HG02798 (cell line): ENCODE data around the gene RTBDN.
"Not testable (repeated sequence)": the region's sequence is repeated elsewhere in the genome, so short reads cannot be mapped to it uniquely, and the experiment has no call there.

ENCODE experiments used
- ATAC-seq: cut with Tn5 transposase; IDR thresholded peaks from one replicate; pipeline ENCODE4 v1.9.1; 2021; ENCODE audit warnings: mild to moderate bottlenecking; ENCODE audit not compliant: unreplicated experiment, poor library complexity

The RTBDN gene

DNA sequence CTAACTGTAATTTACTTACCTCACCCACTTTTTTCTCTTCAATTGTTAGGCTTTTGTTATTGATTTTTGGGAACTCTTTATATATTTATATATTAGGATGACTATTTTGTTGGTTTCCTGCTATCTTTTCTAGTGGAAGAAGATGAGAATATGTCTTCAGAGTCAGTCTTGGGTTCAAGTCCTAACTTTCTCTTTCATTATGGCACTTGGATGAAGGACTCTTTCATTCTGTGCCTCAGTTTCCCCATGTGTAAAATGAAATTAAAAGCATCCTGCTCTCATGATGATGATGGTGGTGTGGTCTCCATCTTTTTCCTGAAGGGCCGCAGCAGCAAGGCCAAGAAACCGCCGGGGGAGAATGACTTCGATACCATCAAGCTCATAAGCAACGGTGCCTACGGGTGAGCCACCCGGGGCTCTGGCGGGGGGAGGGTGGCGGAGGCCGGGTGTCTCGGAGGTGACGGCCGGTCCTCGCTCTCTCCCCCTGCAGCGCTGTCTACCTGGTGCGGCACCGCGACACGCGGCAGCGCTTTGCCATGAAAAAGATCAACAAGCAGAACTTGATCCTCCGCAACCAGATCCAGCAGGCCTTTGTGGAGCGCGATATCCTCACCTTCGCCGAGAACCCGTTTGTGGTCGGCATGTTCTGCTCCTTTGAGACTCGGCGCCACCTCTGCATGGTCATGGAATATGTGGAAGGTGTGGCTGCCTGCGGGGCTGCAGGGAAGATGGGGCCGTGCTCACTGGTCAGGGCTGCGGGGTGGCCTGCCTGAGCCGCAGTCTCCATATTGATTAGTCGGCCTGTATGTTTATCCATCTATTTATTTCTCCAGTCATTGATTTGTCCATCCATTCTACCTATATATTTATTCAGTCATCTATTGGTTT, 23.9 kb upstream of the RTBDN start:
- ATAC-seq, result no peak

DNA sequence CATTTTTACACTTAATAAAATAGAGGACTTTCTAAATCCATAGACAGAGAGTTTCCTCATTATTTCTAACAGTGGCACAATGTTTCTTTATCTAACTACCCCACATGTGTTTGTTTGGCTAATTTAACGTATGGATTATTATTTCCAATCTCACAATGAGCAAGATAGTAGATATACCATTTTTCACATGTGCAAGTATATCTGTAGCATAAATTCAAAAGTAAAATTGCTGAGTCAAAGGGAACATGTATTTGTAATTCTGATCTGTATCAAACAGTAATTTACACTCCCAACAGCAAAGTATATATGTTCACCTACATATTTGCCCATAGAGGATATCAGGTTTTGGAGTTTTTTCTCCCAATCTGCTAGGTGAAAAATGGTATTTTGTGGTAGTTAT, 22.3 kb upstream of the RTBDN start:
- no peak for ATAC-seq

DNA sequence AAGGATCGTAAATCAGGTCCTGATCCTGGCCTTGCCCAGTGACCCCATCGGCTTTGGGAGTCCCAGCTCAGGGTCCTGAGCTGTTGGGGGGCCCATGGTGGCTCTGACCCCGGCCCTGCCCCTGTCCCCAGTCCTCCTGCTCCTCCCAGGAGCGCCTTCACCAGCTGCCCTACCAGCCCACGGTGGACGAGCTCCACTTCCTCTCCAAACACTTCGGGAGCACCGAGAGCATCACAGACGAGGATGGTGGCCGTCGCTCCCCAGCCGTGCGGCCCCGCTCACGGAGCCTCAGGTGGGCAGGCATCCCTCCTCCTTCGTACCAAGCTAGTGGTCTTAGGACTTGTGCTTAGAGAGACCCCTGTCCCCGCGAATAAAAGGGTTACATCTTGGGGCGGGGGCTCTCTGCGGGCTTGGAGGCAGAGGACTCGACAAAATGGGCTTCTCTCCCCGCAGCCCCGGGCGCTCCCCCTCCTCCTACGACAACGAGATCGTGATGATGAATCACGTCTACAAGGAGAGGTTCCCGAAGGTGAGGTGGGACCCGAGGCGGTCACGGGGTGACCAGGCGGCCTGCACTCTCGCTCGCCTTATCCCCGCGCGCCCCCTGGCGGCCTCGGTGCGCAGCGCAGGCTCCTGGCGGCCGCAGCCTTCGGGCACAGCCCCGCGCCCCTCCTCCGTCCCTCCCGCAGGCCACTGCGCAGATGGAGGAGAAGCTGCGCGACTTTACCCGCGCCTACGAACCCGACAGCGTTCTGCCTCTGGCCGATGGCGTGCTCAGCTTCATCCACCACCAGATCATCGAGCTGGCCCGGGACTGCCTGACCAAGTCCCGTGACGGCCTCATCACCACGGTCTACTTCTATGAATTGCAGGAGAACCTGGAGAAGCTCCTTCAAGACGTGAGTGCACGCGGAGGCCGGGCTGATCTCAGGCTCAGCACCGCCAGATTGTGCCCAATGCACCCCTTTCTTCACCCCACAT, 13.1 kb upstream of the RTBDN start:
- peak; percentile 74 for ATAC-seq

DNA sequence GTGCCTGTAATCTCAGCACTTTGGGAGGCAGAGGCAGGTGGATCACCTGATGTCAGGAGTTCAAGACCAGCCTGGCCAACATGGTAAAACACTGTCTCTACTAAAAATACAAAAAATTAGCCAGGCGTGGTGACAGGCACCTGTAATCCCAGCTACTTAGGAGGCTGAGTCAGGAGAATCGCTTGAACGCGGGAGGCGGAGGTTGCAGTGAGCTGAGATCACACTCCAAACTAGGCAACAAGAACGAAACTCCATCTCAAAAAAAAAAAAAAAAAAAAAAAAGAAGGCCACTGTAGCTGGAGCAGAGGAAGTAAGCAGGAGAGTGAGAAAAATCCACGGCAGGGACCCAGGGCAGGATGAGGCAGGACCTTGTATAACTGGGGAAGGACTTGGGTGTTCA, 12.2 kb upstream of the RTBDN start:
- ATAC-seq, result not testable (repeated sequence)

DNA sequence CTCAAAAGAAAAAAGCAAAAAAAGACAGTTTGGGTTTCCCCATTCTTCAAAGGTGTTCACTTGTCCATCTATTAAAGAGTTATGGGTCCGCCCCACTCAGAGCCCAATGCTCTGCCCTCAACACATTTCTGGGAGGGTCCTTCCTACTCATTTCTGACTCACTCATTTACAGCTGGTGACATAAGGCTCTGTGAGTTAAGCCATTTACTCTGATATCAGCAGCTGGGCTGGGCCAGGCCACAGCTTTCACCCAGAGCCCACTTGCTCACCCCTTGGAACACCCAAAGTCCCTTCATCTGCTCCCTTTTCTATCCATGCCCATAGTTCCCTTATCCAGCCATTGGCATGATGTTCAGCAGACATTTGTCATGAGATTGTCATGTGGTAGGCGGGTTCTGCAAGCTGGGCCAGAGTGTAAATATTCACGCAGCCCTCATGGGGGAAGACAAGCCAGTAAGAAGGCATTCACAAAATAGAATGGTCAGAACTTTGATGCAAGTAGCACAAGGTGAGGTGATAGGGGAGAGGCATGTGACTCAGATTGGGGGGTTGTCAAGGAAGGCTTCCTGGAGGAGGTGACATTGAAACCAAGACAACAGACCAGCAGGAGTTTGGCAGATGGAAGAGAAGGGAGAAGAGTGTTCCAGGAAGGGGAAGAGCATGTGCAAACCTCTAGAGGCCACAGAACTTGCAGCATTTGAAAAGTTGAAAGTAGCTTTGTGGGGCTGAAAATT, 9.8 kb upstream of the RTBDN start:
- ATAC-seq, result no peak

DNA sequence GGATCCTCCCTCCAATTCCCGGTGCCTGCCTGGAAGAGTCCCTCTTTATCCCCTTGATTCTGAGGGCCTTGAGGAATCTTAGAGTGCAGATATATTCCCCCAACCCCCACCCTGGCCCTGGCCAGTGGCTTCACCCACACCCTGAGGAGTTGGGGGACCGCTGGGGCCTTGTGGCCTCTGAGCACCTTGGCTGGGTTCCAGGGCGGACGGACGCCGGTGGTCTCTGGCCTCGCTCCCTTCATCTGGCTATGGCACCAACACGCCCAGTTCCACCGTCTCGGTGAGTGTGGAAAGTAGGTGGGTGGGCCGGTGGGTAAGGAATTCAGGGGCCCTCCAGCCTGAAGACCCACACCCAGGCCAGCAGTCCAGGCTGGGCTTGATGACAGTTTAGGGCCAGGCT, 8.9 kb upstream of the RTBDN start:
- ATAC-seq, result no peak

DNA sequence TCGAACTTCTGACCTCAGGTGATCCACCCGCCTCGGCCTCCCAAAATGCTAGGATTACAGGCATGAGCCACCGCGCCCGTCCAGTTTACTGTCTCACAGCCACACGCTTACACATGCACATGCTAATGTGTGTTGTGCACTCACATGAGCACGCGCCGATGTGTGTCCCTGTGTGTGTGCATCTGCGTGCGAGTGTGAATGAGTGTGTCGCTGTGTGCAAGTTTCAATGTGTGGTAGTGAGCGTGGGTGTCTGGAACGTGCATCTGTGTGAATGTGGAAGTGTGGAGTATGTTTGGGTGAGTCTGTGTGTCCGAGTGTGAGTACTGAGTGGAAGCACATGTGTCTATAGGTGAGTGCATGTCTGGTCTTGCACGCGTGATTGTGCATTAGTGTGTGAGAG, 8.1 kb upstream of the RTBDN start:
- ATAC-seq, result no peak

DNA sequence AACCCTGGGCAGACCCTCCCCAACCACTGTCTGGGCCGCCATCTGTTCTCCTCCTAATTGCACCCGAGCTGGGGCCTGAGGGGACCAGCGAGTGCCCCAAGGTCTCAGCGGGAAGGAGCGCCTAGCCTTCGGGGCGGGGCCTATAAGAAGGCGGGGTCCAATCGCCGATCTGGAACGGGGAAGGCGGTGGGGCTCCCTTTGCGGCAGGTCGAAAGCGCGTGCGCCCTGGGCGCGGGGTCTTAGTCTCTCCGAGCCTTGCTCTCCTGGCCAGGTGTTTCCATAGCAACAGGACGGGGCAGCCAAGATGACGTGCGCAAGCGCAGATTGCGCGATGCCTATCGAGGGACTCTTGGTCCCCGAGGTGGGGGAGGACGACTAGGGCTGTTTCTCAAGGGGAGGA, 6.7 kb upstream of the RTBDN start:
- no peak for ATAC-seq

DNA sequence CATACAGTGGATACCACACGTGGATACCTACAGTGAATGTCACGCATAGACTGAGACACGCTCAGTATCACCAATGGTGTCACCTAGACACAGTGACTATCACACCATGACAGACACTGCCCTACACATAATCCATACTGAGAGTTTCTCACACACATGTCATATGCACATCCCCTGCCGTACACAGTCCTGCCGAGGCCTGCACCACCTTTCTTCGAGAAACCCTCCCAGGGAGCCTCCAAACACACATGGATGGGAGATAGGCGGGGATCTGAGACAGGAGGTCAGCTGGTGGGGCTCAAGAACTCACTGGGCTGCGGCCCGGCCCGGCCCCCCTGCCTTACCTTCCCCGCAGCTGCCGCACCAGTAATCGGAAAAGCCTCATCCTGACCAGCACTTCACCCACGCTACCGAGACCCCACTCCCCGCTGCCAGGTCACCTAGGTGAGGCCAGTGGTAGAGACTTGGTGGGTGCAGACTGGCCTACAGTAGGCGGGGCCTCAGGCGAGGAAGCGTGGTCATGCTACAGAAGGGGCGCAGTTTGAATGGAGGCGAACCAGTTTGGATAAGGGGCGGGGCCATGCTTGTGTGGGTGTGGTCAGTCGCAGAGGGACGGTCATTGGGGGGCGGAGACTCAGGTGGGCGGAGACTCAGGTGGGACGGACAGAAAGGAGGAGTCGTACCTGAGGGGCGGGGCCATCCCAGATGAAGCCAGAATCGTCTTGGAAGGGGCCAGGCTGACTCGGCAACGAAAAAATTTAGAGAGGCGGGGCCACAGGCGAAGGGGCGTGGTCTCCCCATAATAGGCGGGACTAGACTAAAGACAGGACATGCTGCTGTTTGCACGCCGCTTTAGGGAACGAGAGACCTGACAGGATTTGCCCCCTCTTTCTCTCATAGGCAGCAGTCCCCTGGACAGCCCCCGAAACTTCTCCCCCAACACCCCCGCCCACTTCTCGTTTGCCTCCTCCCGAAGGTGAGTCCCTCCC, 6.0 kb upstream of the RTBDN start:
- ATAC-seq, result no peak

DNA sequence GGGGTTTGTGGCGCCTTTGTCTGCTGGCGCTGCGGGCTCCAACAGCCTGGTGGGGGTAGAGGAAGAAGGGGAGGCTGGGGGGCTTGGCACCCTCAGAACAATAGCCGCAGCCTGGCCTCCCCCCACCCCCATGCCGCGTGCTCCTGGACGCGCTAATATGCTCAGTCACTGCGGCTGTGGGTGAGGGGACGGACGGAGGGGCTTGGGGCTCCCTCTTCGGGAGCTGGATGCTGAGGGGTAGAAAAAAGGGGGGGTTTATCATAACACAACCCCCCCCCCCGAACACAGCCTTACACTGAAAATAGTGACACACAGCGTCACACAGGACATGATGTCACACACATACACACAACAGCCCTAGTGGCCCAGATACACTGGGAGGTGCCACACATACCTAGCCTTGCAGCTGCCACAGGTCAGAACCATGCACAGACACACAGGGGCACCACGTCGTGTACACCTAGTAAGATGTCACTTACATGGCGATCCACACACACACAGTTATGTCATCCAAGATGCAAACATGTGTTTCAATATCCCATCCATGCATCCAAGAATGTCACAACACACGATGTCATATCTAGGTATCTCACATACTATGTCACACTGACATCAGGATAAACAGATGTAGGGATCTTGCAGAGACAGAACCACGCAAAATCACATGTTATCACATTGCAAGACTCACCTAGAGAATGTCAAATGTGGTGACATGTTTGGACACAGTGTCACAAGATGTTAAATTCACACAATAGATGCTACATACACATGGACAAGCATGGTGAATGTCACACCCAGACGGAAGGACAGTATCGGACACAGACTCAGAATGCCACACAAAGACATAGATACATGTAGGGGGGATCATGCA, 4.7 kb upstream of the RTBDN start:
- ATAC-seq, result no peak

DNA sequence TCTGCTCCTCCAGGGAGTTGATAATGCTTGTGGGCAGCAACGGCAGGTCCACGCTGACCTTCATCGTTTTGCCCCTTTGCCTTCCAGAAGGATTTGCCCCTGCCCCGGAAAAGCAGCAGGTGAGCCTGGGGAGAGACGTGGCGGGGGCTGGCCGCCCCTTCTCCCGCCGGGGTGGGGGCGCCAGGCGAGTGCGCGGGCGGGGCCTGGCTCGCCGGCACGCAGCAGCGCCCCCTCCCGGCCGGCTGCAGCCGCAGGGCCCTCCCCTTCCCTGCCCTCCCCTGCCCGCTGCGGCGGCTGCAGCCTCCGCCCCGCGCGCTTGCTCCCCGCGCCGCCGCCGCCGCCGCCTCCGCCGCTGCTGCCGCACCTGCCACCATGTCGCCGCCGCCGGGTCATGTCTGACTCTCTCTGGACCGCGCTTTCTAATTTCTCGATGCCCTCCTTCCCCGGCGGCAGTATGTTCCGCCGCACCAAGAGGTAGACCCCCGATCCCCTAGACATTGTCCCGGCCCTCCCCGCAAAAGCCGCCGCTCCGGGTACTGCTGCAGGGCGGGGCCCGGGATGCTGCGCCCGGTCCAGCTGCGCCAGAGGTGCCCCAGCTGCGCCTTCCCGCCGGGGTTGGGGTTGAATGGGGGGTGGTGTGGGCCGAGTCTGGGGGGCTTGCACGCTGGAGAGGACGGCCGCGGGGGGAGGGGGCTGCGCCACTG, 4.0 kb upstream of the RTBDN start, which contains the start of gene MAST1:
MAST1 (plus strand) TSS at position 334 of the 704 bp plus-strand sequence; CDS start at position 392, 58 bp downstream.
- no peak for ATAC-seq

DNA sequence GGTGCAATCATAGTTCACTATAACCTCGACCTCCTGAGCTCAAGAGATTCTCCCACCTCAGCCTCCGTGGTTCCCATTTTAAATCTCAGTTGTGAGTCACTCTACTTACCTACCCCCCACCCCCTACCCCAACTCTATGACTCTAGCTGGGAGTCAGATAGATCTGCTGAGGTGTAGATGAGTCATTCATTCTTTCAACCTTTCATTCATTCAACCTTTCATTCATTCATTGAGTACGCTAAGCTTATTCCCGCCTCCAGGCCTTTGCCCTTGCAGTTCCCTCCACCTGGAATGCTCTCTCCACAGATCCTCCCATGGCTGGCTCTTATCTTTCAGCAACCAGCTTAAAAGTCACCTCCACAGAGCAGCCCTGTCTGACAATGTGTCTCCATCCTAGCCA, 2.8 kb upstream of the RTBDN start:
- no peak for ATAC-seq

DNA sequence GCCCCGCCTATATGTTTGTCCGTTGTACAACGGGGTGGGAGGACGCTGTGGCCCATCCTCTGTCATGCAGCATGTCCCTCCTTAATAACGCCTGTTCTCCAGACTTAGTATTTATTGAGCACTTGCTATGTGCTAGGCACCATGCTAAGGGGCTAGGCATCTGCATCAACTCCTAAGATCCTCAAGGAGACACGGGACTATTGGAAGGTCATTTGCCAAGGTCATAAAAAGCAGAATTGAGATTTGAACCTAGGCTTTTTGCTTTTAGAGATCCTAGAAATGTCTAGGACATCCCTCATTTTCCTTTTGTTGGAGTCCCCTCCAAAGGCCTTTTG, 2.1 kb upstream of the RTBDN start:
- no peak for ATAC-seq

DNA sequence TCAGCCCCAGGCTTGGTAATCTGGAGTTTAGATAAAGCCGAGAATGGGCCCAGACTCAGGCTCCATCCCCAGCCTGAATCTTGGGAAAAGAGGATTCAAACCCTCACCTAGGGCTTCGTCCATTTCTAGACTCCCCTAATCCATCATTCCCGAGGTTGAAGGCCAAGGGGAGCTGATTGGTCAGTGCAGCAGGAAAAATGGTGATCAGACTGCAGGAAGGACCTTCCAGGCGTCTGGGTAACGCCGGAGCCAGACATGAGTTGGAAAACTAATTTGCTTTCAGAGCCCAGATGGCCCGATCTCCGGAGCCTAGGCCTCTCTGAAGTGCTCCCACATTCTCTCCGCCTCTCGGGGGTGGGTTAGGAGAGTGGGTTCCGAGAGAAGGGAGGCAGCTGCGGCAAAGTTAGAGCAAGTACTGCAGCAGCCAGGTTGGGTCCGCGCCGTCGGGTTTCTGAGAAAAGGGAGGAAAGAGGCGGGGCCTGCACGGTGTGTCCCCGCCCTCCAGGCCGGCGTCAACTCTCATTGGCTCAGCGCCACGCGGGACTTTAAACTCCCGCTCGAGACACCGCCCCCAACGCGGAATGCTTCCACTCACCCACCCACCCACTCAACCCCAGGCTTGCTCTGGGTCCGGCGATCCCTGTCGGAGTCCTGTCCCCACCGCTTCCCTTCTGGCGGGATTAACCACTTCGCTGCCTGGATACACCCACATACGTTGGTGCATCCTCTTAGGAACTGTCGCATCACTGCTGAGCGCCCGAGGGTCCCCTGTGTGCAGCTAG, 788 bp upstream of the RTBDN start:
- ATAC-seq, result no peak

DNA sequence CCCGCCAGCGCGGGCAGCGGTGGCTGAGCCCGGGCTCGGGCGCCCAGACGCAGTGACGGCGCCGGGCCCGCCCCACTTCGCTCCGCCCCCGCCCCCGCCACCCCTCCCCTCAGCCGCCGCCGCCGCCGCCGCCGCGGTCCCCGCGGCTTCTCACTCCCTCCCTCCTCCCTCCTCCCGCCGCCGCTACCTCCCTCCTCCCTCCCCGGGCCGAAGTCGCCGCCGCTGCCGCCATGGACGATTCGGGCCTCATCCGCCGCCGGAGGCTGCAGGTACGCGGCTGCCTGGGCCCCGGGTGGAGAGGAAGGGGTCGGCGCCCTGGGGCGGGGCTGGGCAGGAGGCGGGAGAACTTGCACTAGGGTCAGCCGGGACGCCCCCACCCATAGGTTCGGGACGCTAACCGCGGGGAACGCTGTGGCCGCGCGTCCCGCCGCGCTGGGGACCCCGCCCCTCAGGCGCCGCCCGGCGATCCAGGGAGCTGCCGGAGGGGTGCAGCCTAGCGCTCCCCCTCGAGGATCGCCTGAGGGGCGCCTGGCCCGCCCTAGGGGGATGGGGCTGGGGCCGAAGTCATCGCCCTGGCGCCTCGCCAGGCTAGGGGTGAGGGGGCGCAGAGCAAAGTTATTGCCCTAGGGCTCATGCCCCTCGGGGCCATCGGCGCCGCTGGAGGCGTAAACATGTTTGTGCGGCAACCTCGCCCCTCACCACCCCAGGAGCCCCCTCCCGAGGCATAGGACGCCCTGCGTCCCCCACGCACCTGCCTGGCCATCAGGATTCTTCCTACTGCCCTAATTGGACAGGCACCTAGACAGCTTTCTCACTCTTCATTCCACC, 427 bp downstream of the RTBDN start:
- no peak for ATAC-seq

DNA sequence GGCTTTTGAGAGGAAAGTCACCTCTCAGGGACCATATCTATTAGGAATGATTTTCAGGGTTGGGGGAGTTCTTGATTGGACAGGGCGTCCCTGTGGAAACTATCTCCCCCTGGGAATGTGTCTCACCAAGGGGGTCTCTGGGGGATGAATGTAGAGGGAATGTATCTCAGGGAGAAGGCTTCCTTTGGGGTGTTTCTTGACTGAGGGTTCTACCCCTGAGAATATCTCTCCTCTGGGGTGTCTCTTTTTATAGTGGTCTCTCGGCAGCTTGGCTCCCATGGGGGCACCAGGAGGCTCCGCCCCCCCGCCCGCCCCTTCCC, 1.0 kb downstream of the RTBDN start:
- ATAC-seq, result no peak
